ENCODE measurements around the gene B3GAT2. TPM values are rescaled to one million over a fixed set of nuclear protein-coding genes. Genes with fewer than 3 reads are reported as not detected.
A peak's percentile ranks its signal among the peaks of the same experiment; 100 is the strongest.

The B3GAT2 gene
- total and polyA plus RNA-seq, 8 donors: 0.03 to 0.12 (median 0.05) TPM; not detected in 4

DNA sequence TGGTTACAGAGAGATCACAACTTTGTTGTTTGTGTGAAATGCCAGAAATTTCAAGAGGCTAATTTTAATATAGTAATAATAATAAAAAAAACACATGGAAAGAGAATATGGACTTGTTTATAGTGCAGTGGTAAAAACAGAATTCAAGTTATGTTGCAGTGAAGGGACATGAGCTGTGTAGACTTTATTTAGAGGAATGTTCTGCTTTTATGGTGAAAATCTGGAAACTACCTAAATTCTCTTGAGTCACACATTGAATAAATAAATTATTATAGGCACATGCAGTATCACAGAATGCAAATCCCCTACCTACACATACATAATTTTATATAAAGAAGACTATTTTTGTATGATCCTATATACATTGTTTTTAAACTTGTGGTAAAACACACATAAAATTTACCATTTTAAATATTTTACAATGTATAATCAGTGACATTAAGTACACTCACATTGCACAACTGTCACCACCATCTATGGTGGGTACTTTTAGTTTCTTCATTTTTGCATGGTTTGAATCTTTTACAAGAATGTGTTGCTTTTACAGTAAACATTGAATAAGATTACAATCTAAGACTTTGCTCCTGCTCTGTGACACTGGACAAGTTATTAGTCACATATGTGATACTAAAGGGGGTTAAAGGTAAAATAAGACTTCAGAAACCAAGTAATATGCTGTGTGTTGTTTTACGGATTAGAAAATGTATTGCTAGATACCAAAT is 107.4 kb downstream of the B3GAT2 start:
- H3K36me3 ChIP-seq: no peaks in the 10 kb centered on the region
- TF ChIP-seq, protein P1, sequence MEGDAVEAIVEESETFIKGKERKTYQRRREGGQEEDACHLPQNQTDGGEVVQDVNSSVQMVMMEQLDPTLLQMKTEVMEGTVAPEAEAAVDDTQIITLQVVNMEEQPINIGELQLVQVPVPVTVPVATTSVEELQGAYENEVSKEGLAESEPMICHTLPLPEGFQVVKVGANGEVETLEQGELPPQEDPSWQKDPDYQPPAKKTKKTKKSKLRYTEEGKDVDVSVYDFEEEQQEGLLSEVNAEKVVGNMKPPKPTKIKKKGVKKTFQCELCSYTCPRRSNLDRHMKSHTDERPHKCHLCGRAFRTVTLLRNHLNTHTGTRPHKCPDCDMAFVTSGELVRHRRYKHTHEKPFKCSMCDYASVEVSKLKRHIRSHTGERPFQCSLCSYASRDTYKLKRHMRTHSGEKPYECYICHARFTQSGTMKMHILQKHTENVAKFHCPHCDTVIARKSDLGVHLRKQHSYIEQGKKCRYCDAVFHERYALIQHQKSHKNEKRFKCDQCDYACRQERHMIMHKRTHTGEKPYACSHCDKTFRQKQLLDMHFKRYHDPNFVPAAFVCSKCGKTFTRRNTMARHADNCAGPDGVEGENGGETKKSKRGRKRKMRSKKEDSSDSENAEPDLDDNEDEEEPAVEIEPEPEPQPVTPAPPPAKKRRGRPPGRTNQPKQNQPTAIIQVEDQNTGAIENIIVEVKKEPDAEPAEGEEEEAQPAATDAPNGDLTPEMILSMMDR (IDR thresholded peaks at IDR 0.05): no peak
- H3K9me3 ChIP-seq: no peaks in the 10 kb centered on the region
- ATAC-seq: peak in 1 of 4 donors; percentile 22
- no peak overlapping the region for H3K27ac ChIP-seq
- 78 to 85% methylated on average over 1 of the region's 1 CpG for WGBS, 2 donors
- no peaks in the 10 kb centered on the region for H3K4me1 ChIP-seq
- no peak for FAIRE-seq
- no peaks in the 10 kb centered on the region for H3K27me3 ChIP-seq
- no peak overlapping the region for H3K4me3 ChIP-seq
- intact Hi-C loops (cut with DNase I): no loop called here
- DNase-seq: no peak

DNA sequence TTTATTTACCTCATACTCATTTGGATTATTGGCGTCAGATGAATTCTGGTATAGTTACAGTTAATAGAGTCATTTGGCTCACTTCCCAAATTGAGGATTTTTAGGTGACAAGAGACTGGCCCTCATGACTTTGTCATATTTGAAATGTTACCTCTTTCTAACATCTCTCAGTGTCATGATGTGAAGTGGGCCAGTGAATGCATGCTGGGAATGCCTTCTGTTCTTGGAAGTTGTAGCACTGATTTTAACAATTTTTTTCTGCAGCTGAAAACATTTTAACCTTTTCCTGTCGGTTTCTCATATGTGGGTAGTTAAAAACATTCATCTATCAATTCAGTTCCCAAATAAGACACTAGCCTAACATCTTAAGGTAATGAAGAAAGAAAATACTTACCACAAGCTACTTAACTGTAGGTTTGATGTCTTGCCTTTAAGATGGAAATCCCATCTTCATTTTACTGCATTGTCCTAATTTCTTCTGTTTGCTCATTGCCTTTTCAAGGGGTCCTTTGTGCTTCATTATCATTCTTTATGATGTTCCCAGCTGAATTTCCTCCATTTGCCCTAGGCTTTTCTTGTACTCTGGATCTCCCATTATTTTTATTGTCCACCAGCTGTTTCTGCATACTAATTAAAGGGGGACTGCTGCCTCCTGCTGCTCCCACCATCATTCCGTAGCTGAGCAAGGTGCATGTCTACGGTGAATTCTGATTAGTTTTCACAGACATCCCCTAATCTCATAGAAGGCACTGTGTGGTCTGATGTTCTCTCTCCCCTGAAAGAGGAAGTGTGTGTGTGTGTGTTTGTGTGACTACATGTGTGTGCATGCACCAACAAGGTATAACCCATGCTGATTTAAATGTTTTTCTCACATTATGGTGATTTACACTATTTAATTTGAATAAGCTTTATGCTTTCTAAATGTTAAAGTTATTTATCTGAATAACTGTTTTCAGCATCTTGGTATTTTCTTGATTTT is 109.5 kb downstream of the B3GAT2 start:
- ATAC-seq: no peak
- intact Hi-C loops (cut with DNase I): no loop called here
- TF ChIP-seq, protein P1 (IDR thresholded peaks at IDR 0.05): no peak
- Histone ChIP-seq H3K27me3 (no peaks in the 10 kb centered on the region), H3K27ac (no peak overlapping the region), H3K4me1 (no peaks in the 10 kb centered on the region), H3K9me3 (no peaks in the 10 kb centered on the region), H3K4me3 (no peak overlapping the region), H3K36me3 (no peaks in the 10 kb centered on the region)
- no peak for FAIRE-seq
- WGBS, 2 donors: 92 to 94% methylated on average over 4 of the region's 4 CpGs
- no peak for DNase-seq

DNA sequence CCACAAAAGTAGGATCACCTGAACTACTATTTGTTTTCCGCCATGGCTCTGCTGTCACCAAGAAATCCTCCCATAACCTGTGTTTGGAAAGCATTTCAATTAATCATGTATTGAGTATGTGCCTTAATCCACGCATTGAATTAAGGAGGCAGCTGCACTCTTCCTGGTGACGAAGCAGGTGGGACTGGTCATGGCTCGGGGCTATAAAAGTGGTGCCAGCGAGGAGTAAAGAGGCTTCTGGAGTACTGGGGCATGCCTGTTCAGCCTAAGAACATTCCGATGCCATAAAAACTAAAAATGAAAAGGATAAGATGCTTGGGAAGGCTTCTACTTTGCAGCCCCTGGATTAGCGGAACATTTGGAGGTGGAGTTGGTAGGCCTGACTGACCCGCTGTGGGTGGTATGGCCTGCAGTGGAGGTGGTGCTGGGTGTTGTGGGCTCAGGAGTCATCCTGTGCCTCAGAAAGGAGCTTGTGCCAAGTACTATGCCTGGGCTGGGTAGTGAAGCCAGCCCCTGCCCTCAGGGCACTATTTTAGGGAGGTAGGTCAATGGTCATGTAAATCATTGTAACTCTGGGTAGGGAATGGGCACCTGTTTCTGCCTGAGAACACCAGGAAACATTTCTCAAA is 110.5 kb downstream of the B3GAT2 start:
- ATAC-seq: no peak
- TF ChIP-seq, protein P1 (IDR thresholded peaks at IDR 0.05): no peak
- intact Hi-C loops (cut with DNase I): no loop called here
- DNase-seq: no peak
- Histone ChIP-seq H3K27me3 (no peaks in the 10 kb centered on the region), H3K4me1 (no peaks in the 10 kb centered on the region), H3K9me3 (no peaks in the 10 kb centered on the region), H3K27ac (no peak overlapping the region), H3K4me3 (no peak overlapping the region), H3K36me3 (no peaks in the 10 kb centered on the region)
- FAIRE-seq: no peak
- WGBS, 2 donors: 97% methylated on average over 8 of the region's 8 CpGs

DNA sequence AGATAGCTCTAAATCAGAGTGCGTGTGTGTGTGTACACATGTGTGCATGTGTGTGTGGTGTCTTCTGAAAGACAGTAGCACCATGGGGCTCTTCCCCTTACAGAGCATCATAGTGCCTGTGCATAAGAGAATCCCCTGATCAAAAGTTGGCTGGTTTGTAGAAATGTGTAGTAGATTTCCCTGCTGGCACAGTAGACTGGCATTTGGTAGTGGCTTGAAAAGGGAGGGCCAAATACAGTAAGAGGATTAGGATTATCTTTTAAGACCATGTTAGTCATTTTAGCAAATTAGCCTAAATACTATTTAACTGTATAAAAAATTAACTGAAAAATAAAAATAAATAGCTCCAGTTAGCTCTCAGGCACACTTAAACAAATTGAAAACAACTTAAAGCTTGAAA is 112.6 kb downstream of the B3GAT2 start:
- Histone ChIP-seq H3K27me3 (no peaks in the 10 kb centered on the region), H3K36me3 (no peaks in the 10 kb centered on the region), H3K9me3 (no peaks in the 10 kb centered on the region), H3K4me3 (no peak overlapping the region), H3K27ac (no peak overlapping the region), H3K4me1 (no peaks in the 10 kb centered on the region)
- no peak for DNase-seq
- TF ChIP-seq, protein P1 (IDR thresholded peaks at IDR 0.05): no peak
- intact Hi-C loops (cut with DNase I): no loop called here
- FAIRE-seq: no peak
- ATAC-seq: no peak
- 92 to 95% methylated on average over 1 of the region's 1 CpG for WGBS, 2 donors
